ENCODE measurements around the gene LEF1. TPM values are rescaled to one million over a fixed set of nuclear protein-coding genes. Genes with fewer than 3 reads are reported as not detected.

The LEF1 gene
- total RNA-seq, 4 donors from 2014 or later, result 1.5 to 2.6 (median 2.4) TPM; not detected in 1

- Histone ChIP-seq H3K9me3 (no peaks in the 10 kb centered on the region), H3K36me3 (no peaks in the 10 kb centered on the region), H3K4me1 (no peaks in the 10 kb centered on the region), H3K4me3 (no peak overlapping the region), H3K27ac (no peak overlapping the region), H3K27me3 (peaks cover 31% of the 10 kb centered on the region)
- WGBS, 2 donors (ENCODE audit: low coverage in 1 of 2), result 67 to 83% methylated on average over 1 of the region's 1 CpG
- ATAC-seq, result no peak
- TF ChIP-seq POLR2A (IDR thresholded peaks at IDR 0.05) (no peak), EP300 (IDR thresholded peaks at IDR 0.05) (no peak), CTCF (IDR thresholded peaks at IDR 0.05) (no peak), POLR2AphosphoS5 (IDR thresholded peaks at IDR 0.05) (no peak)
Measured at GRCh38 chr4:108180513-108180912, 11.8 kb upstream of the LEF1 start.

- WGBS, 2 donors (ENCODE audit: low coverage in 1 of 2), result 48% methylated on average over 3 of the region's 3 CpGs; no CpG with 5 or more reads in 1 of the 2 donors
- no peak for ATAC-seq
- Histone ChIP-seq H3K36me3 (no peaks in the 10 kb centered on the region), H3K4me1 (peaks cover 0 to 25% (median 4%) of the 10 kb centered on the region in 3 donors), H3K9me3 (no peaks in the 10 kb centered on the region), H3K4me3 (no peak overlapping the region), H3K27me3 (peaks cover 70% of the 10 kb centered on the region), H3K27ac (no peak overlapping the region)
- no peak for TF ChIP-seq CTCF (IDR thresholded peaks at IDR 0.05)
- TF ChIP-seq EP300 (IDR thresholded peaks at IDR 0.05), result no peak
- TF ChIP-seq POLR2AphosphoS5 (IDR thresholded peaks at IDR 0.05), result no peak
- no peak for TF ChIP-seq POLR2A (IDR thresholded peaks at IDR 0.05)
Measured at GRCh38 chr4:108175966-108176365, 7.2 kb upstream of the LEF1 start.

GRCh38 chr4:108174856-108175255, 6.1 kb upstream of the LEF1 start:
- Histone ChIP-seq H3K36me3 (no peaks in the 10 kb centered on the region), H3K27ac (no peak overlapping the region), H3K4me1 (peaks cover 0 to 25% (median 4%) of the 10 kb centered on the region in 3 donors), H3K27me3 (peaks cover 81% of the 10 kb centered on the region), H3K9me3 (no peaks in the 10 kb centered on the region), H3K4me3 (no peak overlapping the region)
- ATAC-seq, result no peak
- TF ChIP-seq CTCF (IDR thresholded peaks at IDR 0.05) (no peak), POLR2A (IDR thresholded peaks at IDR 0.05) (no peak), EP300 (IDR thresholded peaks at IDR 0.05) (no peak), POLR2AphosphoS5 (IDR thresholded peaks at IDR 0.05) (no peak)

- peaks cover 0 to 34% (median 10%) of the 10 kb centered on the region in 3 donors for H3K4me1 ChIP-seq
- H3K36me3 ChIP-seq, result no peaks in the 10 kb centered on the region
- TF ChIP-seq EP300 (IDR thresholded peaks at IDR 0.05), result no peak
- peaks cover 87% of the 10 kb centered on the region for H3K27me3 ChIP-seq
- no peaks in the 10 kb centered on the region for H3K9me3 ChIP-seq
- no peak overlapping the region for H3K27ac ChIP-seq
- no peak for ATAC-seq
- H3K4me3 ChIP-seq, result peak overlapping the region; percentile 39 to 63
- 71 to 74% methylated on average over 11 of the region's 11 CpGs for WGBS, 2 donors (ENCODE audit: low coverage in 1 of 2)
Measured at GRCh38 chr4:108173599-108174057, 4.9 kb upstream of the LEF1 start.

- ATAC-seq, result peak; percentile 46
- H3K4me1 ChIP-seq, result peaks cover 0 to 41% (median 11%) of the 10 kb centered on the region in 3 donors
- peak overlapping the region in 2 of 4 donors; percentile 47 to 51 for H3K27ac ChIP-seq
- peak overlapping the region; percentile 39 to 63 for H3K4me3 ChIP-seq
- H3K27me3 ChIP-seq, result peaks cover 92% of the 10 kb centered on the region
- H3K36me3 ChIP-seq, result no peaks in the 10 kb centered on the region
- TF ChIP-seq CTCF (IDR thresholded peaks at IDR 0.05) (no peak), EP300 (IDR thresholded peaks at IDR 0.05) (no peak), POLR2AphosphoS5 (IDR thresholded peaks at IDR 0.05) (no peak), POLR2A (IDR thresholded peaks at IDR 0.05) (no peak)
- WGBS, 2 donors (ENCODE audit: low coverage in 1 of 2), result 7% methylated on average over 2 of the region's 77 CpGs; no CpG with 5 or more reads in 1 of the 2 donors
- H3K9me3 ChIP-seq, result no peaks in the 10 kb centered on the region
Measured at GRCh38 chr4:108172753-108173598, 4.2 kb upstream of the LEF1 start.
